Stimulated activated CD4-positive, alpha-beta T cell treated with anti-CD3 and anti-CD28 coated beads, Interleukin-1b, Interleukin-23, amount 100 ng/mL, for 1 hour (primary cell): ENCODE results near the gene PPP1R1B.

Experiments
- DNase-seq, 2 donors: peaks; one replicate each; pipeline ENCODE4 v3.0.0-alpha.2; 2020; ENCODE audit warnings: low read depth in 2 of 2

PPP1R1B gene

DNA sequence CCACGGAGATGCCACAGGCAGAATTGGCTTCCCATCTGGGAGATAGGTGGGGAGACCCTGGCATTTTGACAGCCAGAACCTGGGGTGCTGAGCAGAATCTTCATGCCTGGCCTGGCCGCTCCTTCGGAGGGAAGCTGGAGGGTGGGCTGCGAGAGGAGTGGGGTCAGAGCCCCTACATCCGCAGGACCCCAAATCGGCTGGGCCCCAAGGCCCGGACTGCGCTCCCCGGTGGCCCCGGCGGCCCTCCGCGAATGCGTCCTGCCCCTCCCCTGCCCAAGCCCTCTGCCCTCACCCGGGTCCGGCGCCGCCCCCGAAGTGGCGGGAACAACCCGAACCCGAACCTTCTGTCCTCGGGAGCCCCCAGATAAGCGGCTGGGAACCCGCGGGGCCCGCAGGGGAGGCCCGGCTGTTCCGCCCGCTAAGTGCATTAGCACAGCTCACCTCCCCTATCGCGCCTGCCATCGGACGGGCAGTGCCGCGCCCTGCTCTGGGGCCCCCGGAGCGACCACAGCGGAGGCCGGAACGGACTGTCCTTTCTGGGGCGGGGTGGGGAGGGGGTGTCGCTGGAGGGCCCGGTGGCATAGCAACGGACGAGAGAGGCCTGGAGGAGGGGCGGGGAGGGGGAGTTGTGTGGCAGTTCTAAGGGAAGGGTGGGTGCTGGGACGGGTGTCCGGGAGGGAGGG lies 40.7 kb downstream of the PPP1R1B start:
- no peak for DNase-seq

DNA sequence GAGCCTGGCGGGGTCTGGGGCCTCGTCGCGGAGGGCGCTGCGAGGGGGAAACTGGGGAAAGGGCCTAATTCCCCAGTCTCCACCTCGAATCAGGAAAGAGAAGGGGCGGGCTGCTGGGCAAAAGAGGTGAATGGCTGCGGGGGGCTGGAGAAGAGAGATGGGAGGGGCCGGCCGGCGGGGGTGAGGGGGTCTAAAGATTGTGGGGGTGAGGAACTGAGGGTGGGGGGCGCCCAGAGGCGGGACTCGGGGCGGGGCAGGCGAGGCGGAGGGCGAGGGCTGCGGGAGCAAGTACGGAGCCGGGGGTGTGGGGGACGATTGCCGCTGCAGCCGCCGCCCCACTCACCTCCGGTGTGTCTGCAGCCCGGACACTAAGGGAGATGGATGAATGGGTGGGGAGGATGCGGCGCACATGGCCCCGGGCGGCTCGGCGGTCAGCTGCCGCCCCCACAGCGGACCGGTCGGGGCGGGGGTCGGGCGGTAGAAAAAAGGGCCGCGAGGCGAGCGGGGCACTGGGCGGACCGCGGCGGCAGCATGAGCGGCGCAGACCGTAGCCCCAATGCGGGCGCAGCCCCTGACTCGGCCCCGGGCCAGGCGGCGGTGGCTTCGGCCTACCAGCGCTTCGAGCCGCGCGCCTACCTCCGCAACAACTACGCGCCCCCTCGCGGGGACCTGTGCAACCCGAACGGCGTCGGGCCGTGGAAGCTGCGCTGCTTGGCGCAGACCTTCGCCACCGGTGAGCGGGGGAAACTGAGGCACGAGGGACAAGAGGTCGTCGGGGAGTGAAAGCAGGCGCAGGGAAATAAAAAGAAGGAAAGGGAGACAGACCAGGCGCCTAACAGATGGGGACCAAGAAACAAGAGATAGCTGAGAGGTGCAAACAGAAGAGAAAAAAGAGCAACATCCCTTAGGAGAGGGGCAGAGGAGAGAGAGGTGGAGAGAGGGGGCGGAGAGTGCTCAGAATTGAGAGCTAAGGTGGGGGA lies 41.5 kb downstream of the PPP1R1B start, which contains the start of gene PNMT:
PNMT (plus strand) TSS at position 509 of the 980 bp plus-strand sequence; CDS start at position 532, 23 bp downstream.
- DNase-seq: peak; percentile 46 to 62

DNA sequence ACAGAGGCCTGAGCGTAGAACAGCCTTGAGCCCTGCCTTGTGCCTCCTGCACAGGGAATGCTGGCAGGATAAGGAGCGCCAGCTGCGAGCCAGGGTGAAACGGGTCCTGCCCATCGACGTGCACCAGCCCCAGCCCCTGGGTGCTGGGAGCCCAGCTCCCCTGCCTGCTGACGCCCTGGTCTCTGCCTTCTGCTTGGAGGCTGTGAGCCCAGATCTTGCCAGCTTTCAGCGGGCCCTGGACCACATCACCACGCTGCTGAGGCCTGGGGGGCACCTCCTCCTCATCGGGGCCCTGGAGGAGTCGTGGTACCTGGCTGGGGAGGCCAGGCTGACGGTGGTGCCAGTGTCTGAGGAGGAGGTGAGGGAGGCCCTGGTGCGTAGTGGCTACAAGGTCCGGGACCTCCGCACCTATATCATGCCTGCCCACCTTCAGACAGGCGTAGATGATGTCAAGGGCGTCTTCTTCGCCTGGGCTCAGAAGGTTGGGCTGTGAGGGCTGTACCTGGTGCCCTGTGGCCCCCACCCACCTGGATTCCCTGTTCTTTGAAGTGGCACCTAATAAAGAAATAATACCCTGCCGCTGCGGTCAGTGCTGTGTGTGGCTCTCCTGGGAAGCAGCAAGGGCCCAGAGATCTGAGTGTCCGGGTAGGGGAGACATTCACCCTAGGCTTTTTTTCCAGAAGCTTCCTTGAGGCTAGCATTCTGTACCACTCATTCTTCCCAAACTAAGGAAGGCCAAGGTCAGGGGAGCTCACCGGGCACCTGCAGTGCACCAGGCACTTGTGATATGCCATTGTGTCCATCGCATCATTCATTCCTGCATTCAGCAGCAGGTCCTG lies 43.4 kb downstream of the PPP1R1B start:
- no peak for DNase-seq

DNA sequence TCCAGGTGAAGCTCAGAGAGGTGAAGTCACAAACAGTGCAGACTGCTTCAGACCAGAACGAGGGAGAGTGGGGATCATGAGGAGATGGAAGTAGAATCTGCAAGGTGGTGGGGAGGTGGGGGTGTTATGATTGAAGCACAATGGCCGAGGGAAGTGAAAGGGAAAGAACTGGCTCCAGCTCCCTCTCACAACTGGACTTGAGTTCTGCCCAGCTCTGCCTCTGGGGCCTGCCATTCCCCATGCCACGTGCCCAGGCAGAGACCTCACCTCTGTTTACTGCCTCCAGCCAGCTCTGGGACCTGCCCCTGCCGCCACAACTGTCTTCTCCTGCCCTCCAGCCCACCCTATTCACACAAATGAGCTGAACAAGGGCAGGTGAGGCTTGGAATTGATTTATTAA lies 44.0 kb downstream of the PPP1R1B start:
- DNase-seq: no peak

DNA sequence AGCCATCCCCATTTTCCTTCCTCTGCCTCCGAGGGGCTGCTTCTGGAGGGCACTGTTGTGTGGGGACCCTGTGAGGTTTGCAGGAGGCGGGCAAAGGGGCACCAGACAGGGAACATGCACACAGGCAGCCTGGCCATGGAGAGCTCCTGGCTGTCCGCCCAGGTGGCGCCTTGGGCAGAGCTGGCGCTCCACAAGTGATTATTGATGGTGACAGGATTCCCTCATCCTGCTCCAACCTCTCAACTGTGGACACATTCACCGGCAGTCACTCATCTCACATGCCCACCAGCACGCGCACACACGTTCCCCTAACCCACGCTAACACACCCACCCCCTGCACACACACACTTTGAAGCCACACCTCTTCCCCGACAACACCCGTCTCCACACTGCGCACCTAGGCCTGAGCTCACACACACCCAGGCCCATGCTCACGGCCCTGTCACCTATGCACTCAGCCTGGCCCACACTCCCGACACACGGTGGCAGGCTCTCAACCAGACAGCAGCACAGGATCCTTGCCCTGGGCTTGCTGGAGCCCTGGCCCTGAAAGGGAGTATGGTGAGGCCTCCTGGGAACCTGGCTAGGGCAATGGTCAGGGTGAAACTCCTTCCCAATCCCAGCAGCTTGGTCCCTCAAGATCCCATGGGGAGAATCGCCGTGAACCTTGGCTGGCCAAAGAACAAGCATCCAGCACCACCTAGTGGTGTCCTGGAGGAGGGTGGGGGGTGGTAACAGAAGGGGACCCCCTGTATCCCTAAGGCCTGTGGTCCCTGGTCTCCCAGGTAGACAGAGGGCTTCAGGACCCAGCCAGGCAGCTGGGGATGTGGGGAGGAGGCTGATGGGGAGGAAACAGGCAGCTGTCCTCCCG lies 45.1 kb downstream of the PPP1R1B start:
- no peak for DNase-seq

DNA sequence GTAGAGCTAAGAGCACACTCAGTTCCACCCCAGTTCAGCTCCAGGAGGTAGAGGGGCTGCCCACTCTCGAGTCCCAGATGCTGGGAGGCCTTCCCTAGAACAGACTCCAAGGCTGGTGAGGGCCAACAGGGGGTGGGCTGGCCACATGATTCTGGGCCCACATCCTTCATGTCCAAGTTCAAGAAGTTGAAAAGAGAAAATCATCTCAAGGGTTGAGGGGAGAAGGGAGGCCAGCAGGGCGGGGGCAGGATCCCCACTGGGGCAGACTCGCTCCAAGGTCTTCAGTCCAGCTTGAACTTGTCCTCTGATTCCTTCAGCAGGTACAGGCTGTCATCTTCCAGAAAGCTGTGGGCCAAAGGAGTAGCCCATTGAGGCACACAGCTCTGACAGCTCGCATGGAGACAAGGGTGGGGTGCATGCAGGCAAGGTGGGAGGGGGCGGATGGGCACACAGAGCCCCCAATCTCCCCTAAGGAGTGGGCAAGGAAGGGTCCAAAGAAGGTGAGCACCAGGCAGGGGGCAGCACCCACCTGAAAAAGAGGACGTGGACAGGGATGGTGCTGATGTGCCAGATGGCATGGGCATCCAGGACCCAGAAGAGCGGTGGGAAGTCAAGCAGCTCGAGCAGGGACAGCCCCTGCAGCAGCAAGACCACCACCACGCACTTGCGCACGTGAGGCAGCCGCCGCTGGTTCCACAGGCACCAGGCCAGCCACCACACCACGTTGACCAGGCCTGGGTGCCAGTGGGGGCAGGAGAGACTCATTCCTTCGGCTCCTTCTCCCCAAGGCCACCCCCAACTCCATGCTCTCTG lies 46.0 kb downstream of the PPP1R1B start:
- DNase-seq: no peak

DNA sequence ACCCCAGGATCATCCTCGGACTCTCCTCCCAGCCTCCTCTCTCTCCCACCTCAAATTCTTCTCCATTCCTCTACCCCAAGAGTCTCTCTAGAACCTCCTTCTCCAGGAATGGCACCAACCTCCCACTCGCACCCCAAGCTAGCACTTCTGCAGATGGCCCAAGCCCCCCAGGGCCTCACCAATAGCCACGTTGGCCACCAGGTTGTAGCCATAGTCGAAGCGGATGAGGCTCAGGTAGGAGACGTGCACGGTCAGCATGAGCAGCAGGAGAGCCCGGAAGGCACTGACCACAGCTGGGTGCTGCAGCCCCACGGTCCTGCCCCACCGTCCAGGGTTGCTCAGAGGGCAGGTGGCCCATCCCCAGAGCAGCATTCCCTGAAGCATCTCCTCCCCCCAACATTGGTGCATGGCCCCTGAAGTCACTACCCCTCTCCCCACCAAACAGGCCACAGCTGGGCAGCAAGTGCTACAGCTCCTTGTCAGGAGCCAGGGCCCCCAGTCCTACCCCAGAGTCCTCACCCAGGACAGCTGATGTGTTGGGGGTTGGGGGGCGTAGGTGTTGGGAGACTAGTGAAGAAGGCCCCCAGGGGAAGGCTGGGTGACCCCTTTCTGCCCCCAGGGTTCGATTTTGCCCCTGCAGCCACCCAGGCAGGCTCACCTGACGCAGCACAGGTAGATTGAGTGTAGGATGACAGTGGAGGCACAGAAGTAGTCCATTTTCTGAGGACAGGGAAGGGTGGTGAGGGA lies 46.8 kb downstream of the PPP1R1B start:
- no peak for DNase-seq

DNA sequence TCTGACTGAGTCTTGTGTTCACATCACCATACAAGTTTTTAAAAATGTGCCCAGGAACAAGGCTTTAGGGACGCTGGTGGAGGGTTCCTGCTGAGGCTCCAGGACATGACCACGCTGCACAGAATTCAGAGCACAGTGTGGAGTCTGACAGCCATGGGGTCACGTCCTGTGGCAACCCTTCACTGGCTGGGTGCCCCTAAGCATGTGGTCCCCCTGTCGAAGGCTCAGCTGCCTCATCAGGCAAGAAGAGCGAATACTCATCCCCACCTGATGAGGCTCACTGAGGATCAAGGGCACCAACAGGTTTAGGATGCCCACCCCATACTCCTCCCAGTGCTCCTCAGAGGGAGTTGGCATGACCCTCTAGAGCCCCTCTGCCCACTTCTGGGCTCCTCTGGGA lies 47.4 kb downstream of the PPP1R1B start:
- no peak for DNase-seq

DNA sequence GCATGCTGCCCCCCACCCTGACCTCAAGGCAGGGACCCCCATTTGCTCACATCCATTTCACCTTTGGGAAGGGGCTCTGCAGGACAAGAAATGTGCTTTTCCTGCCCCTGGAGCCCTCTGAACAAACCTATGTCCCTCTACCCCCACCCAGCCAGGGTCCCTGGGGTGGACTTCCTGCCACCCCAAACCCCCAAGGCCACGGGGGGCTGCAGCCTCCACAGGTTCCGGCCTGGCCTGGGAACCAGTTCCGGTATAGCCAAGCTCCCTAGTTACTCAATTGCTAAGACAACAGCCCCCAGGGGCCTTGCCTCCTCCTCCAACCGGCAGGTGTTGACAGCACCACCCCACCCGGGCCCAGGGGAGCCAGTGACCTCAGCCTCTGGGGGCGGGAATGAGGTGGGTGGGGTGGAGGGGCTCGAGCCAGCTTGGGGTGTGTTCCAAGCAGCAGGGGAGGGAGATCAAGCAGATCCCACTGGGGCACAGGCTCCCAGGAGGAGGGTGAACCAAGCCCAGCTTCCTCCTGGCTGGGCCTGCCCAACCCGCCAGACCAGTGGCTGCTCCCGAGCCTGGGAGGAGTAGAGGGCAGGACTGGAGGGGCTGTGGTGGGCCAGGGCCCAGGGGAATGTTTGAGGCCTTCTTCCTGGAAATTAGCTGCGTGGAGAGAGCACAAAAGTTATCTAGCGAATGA lies 48.1 kb downstream of the PPP1R1B start:
- no peak for DNase-seq

DNA sequence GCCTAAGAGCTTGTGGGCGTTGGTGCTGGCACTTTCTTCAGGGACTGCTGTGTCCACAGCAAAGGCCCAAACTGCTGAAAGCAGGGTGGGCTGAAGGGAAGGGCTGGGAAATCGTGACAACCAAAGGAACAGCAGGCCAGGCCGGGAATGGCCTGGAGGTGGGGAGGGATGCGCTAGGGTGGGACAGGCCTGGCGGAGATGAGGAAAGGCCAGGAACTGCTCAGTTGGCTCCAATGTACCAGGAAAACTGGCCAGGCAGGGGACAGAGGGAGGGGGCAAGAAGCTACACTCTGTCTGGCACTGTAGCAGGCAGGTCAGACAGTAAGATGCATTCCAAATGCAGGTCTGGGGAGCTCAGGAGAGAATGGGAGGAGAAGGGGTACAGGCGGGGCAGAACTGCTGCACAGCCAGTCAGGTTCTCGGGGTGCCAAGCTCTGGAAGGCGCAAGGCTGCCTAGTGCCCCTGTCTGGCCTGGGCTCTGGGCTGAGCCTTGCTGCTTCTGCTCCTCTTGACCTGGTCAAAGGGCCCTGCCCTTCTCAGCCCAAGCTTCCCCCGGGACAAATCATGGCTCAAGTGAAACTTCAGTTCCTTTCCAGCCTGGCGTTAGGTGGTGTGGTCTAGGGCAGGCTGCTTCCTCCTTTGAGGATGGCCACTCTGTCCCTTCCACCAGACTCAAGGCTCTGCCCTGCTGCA lies 48.8 kb downstream of the PPP1R1B start:
- DNase-seq: no peak

DNA sequence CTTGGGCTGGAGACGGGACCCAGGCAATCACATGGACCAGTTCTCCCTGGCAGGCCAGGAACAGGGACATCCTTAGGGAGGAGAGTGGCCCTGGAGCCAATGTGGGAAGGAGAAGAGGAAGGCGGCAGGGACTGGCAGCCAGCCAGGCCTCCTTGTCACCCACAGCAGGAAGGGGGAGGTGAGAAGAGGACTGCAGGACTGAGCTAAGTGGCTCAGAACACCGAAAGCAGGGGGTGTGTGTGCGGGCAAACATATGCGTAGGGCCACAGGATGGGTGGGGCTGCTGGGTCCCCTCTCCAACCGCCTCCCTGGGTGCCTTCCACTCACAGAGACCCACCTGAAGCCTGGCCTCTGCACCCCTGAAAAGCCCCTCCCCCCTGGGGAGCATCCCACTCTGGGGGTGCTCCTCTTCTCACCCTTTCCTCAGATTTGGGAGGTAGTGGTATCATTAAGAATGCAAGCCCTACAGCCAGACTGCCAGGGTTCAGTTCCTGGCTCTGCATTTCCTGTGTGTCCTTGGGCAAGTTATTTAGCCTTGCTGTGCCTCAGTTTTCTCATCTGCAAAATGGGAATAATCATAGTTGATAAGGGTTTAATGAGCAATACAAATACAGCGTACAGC lies 49.6 kb downstream of the PPP1R1B start:
- no peak for DNase-seq

DNA sequence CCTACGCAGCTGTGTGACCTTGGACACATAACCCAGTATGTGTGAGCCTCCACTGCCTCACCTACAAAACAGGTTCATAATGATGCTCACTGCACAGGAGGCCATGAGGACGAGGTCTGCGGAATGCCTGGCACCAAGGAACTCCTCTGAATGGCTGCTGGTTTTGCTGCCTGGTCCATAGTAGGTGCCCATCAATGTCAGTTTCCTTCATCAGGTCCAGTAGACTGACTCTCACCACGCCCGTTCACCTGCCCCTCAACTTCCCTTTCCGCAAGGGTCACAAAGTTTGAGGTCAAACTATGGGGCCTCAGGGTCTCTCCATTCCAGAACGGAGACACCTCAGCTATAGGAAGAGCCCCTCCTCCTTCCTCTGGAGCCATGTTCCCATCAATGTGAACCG lies 50.3 kb downstream of the PPP1R1B start:
- no peak for DNase-seq

DNA sequence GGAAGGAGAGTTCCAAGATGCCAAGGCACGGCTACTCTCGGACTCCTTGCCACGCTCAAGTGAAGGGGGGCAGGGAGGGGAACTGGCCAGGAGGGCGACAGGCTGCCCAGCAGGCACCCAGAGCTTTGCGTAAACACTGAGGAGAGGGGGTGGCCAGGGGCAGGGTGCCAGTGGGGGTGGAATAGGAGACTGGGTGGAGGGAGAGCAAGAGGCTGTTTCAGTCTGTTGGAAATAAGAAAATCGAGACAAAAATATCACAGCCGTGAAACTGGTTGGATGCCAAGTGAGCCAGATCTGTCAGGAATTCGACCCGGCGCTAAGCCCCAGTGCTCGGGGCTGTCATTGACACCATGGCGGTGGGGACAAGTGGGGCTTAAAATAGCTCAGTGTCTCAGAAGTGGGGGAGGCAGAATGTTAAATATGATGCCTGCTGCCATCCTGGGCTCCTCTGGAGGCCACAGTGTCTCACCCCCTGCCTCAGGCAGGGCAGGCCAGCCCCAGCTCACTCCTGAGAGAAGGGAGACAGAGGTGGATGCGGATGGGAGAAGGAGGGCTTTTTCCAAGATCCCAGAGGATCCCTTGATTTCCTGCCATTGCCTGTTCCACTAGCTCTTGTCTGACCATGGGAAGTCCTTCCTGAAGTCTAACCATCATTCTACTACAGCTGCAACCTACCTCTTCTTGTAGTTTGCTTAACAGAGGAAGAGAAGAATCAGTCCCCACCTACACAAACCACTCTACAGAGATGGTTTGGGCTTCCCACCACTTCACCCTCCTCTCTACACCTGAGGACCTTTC lies 51.0 kb downstream of the PPP1R1B start:
- no peak for DNase-seq

DNA sequence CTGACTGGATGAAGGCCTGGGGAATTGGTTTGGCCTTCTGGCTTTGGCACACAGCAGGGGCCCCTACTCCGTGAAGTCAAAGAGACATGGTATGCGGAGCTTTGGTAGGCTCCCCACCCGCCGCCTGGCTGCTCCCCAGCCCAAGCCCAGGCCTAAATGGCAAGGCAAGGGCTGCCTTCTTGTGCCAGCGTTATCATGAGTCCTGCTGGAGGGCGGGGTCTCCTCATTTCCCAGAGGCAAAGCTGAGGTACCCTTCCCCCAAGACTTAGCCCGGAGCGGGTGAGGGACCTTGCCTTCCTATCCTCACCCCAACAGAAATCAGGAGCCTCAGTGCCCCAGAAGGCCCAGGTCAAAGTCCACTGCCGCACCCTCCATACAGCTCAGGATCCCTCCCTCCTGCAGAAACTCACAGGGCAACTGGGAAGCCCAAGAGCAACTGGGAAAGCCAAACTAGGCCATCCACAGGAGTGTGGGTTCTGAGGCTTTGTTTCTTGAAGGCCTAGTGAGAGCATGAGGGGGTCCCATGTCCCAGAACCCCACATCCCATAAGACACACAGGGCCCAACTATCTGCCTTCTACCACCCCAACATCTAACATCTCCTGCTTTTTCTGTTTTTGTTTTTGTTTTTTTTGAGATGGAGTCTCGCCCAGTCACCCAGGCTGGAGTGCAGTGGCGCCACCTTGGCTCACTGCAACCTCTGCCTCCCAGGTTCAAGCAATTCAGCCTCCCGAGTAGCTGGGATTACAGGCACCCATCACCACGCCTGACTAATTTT lies 51.8 kb downstream of the PPP1R1B start:
- DNase-seq: no peak

DNA sequence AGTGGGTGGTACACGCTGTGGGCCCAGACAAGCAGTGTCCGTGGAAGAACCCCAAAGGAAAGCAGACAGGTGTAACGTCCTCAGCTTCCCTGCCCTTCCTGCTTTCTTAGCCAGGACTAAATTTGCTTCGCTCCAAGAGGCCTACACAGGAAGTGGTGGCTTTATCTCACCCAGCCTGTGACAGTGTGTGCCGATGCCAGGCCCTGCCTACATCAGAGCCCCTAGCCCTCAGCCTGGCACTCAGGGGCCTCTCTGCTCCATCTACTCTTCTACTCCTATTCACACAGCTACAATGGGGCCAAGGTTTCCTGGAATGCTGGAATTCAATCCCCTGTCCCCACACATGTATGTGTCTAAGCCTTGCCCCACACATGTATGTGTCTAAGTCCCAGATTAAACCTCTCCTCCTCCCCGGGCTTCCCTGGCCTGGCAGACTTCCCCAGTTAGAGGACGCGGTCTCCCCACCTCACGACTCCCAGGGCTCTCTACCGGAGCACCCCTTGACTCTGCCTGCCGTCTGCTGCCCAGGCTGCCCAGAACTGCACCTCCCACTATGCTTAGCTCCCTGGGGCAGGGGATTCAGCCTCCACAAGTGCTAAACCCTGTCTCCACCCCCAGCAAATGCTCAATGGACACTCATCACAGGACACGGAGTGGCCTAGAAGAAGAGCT lies 52.9 kb downstream of the PPP1R1B start:
- DNase-seq: no peak
